GM23338 (cell line): ENCODE measurements around the gene PCGF3. TPM values are rescaled to one million over a fixed set of nuclear protein-coding genes. Genes with fewer than 3 reads are reported as not detected.

ENCODE experiments used
- ATAC-seq: fragments of 200-7000 bp; cut with Tn5 transposase; 3 replicates; pipeline ENCODE4 v1.9.1; 2020
- DNase-seq: peaks from one replicate; pipeline ENCODE4 v3.0.0-alpha.2; 2015; ENCODE audit warnings: low spot score
- H2AFZ ChIP-seq: fragments of 200-600 bp; sonication (generic); 2 replicates; pipeline ENCODE4 v1.8.0; 2016; ENCODE audit warnings: antibody characterized with exemption, mild to moderate bottlenecking, moderate library complexity
- H3F3A ChIP-seq: fragments of 200-600 bp; sonication (generic); replicated peaks from 2 replicates; pipeline ENCODE4 v1.8.0; 2017; ENCODE audit warnings: antibody characterized with exemption, mixed run types, low read depth
- H3K27ac ChIP-seq: fragments of 200-600 bp; sonication (generic); 2 replicates; pipeline ENCODE4 v1.6.1; 2016; ENCODE audit warnings: low read depth
- H3K27me3 ChIP-seq: fragments of 200-600 bp; sonication (generic); 2 replicates; pipeline ENCODE4 v1.8.0; 2016; ENCODE audit warnings: mild to moderate bottlenecking, mixed run types, moderate library complexity; ENCODE audit not compliant: insufficient read depth
- H3K36me3 ChIP-seq: fragments of 200-600 bp; sonication (generic); 2 replicates; pipeline ENCODE4 v1.8.0; 2016; ENCODE audit warnings: mild to moderate bottlenecking; ENCODE audit not compliant: insufficient read depth
- H3K4me1 ChIP-seq: fragments of 200-600 bp; sonication (generic); 2 replicates; pipeline ENCODE4 v1.8.0; 2016; ENCODE audit warnings: mild to moderate bottlenecking, moderate library complexity; ENCODE audit not compliant: insufficient read depth
- H3K4me2 ChIP-seq: fragments of 200-600 bp; sonication (generic); 2 replicates; pipeline ENCODE4 v1.7.1; 2017; ENCODE audit warnings: mixed run types
- H3K4me3 ChIP-seq: fragments of 200-600 bp; sonication (generic); 2 replicates; pipeline ENCODE4 v1.6.1; 2016; ENCODE audit warnings: mixed run types
- H3K79me2 ChIP-seq: fragments of 200-600 bp; sonication (generic); replicated peaks from 2 replicates; pipeline ENCODE4 v1.8.0; 2017; ENCODE audit warnings: mild to moderate bottlenecking; ENCODE audit not compliant: insufficient read depth
- H3K9me2 ChIP-seq: fragments of 200-600 bp; sonication (generic); 2 replicates; pipeline ENCODE4 v1.8.0; 2017; ENCODE audit not compliant: insufficient read depth
- H4K20me1 ChIP-seq: fragments of 200-600 bp; sonication (generic); replicated peaks from 2 replicates; pipeline ENCODE4 v1.8.0; 2017; ENCODE audit warnings: mild to moderate bottlenecking; ENCODE audit not compliant: insufficient read depth
- H3K27ac Mint-ChIP-seq: 2 replicates; pipeline ENCODE4 v1.8.0; 2020; ENCODE audit warnings: inconsistent platforms, mild to moderate bottlenecking, moderate library complexity, mixed read lengths
- H3K27me3 Mint-ChIP-seq: 3 replicates; pipeline ENCODE4 v1.8.0; 2022; ENCODE audit warnings: low read depth, mild to moderate bottlenecking, moderate library complexity, mixed read lengths, inconsistent platforms; ENCODE audit not compliant: insufficient read depth, poor library complexity
- H3K36me3 Mint-ChIP-seq: 3 replicates; pipeline ENCODE4 v1.8.0; 2021; ENCODE audit warnings: low read depth, mild to moderate bottlenecking, inconsistent platforms, moderate library complexity, mixed read lengths
- H3K4me1 Mint-ChIP-seq: 3 replicates; pipeline ENCODE4 v1.8.0; 2020; ENCODE audit warnings: mild to moderate bottlenecking, inconsistent platforms, mixed read lengths
- H3K4me3 Mint-ChIP-seq: 3 replicates; pipeline ENCODE4 v1.8.0; 2021; ENCODE audit warnings: moderate library complexity, mild to moderate bottlenecking, inconsistent platforms, mixed read lengths
- H3K9me3 Mint-ChIP-seq: 3 replicates; pipeline ENCODE4 v1.8.0; 2020; ENCODE audit warnings: moderate library complexity, mild to moderate bottlenecking, inconsistent platforms, mixed read lengths
- EZH2phosphoT487 ChIP-seq: fragments of 200-600 bp; sonication (generic); IDR thresholded peaks from one replicate; pipeline ENCODE4 v1.8.1; 2018; ENCODE audit warnings: antibody characterized with exemption; ENCODE audit not compliant: unreplicated experiment
- POLR2AphosphoS5 ChIP-seq: IDR thresholded peaks from 2 replicates; pipeline ENCODE4 v1.6.1; 2016; ENCODE audit warnings: antibody characterized with exemption, low read depth
- ZNF114 ChIP-seq: fragments of 250-450 bp; sonication (Bioruptor Pico); IDR thresholded peaks from 2 replicates; pipeline ENCODE4 v1.5.0; 2020; ENCODE audit warnings: mild to moderate bottlenecking, moderate library complexity
- ZNF331 ChIP-seq: fragments of 250-450 bp; sonication (Bioruptor Pico); IDR thresholded peaks from 2 replicates; pipeline ENCODE4 v1.5.0; 2020; ENCODE audit warnings: low read depth, mild to moderate bottlenecking, moderate library complexity
- polyA plus RNA-seq: library from polyadenylated mRNA; unstranded; fragments of >200 nt; fragmentation: Nextera tagmentation; extraction: Ambion mirVana; gene quantifications from 2 replicates; pipeline ENCODE4 v1.2.1, GENCODE V29; 2016
- total RNA-seq: library from RNA; depleted of rRNA; stranded (reverse); fragments of >200 nt; shearing (Covaris generic); gene quantifications from 2 replicates; pipeline ENCODE4 v1.2.3, GENCODE V29; 2014
- TF ChIP-seq, protein P1 (sequence below): IDR thresholded peaks from one replicate; pipeline ENCODE4 v1.6.1; 2018; ENCODE audit warnings: antibody characterized with exemption; ENCODE audit not compliant: unreplicated experiment
- TF ChIP-seq, protein P2 (sequence below), 2 experiments: fragments of 200-600 bp in 1 of 2; sonication (generic) in 1 of 2; conservative IDR thresholded peaks; 2 replicates each; pipeline versions ENCODE4 v1.5.1 to v1.6.1; 2016 to 2017; ENCODE audit warnings: antibody characterized with exemption in 2 of 2, low read depth in 2 of 2, mild to moderate bottlenecking in 2 of 2, moderate library complexity in 1 of 2

Gene PCGF3
- total and polyA plus RNA-seq, 2 experiments from 2014 or later, result 33.1 to 49.0 TPM

GRCh38 chr4:675036-675882 lies 30.4 kb upstream of the PCGF3 start:
- peaks cover 22% of the 10 kb centered on the region for H3K27me3 Mint-ChIP-seq
- no peaks in the 10 kb centered on the region; the same call in 1 of the 2 replicates for H4K20me1 ChIP-seq
- peak overlapping the region; percentile 96 for H3K4me3 ChIP-seq
- H3K36me3 Mint-ChIP-seq, result peaks cover 33% of the 10 kb centered on the region
- peaks cover 3% of the 10 kb centered on the region; the same call in 1 of the 3 replicates for H3K9me3 Mint-ChIP-seq
- peak overlapping the region; percentile 91 for H3K4me2 ChIP-seq
- H3K4me1 ChIP-seq, result peaks cover 6% of the 10 kb centered on the region
- peaks cover 6% of the 10 kb centered on the region for H3K4me1 Mint-ChIP-seq
- ATAC-seq, result peak; percentile 6; the same call in 2 of the 3 replicates
- H3K9me2 ChIP-seq, result no peaks in the 10 kb centered on the region
- no peak overlapping the region for H3K27ac Mint-ChIP-seq
- H3K27me3 ChIP-seq, result no peaks in the 10 kb centered on the region
- peak overlapping the region; percentile 93 for H3K4me3 Mint-ChIP-seq
- no peak overlapping the region for H3K27ac ChIP-seq
- DNase-seq, result no peak
- peaks cover 12% of the 10 kb centered on the region for H3K79me2 ChIP-seq
- no peak for TF ChIP-seq ZNF331 (CRISPR knock-in tag)
- peaks cover 20% of the 10 kb centered on the region for H3K36me3 ChIP-seq
- H3F3A ChIP-seq, result peaks cover 13% of the 10 kb centered on the region
- H2AFZ ChIP-seq, result no peak overlapping the region

- H3K27me3 ChIP-seq, result no peaks in the 10 kb centered on the region
- peaks cover 12% of the 10 kb centered on the region for H3K79me2 ChIP-seq
- no peak overlapping the region for H3K4me3 ChIP-seq
- peaks cover 20% of the 10 kb centered on the region for H3K36me3 ChIP-seq
- peaks cover 13% of the 10 kb centered on the region for H3F3A ChIP-seq
- H3K4me3 Mint-ChIP-seq, result peak overlapping the region; percentile 93; the same call in 2 of the 3 replicates
- no peaks in the 10 kb centered on the region; the same call in 1 of the 2 replicates for H4K20me1 ChIP-seq
- H3K27me3 Mint-ChIP-seq, result peaks cover 19% of the 10 kb centered on the region
- no peak overlapping the region for H3K27ac ChIP-seq
- no peak overlapping the region for H3K4me2 ChIP-seq
- H3K36me3 Mint-ChIP-seq, result peaks cover 25% of the 10 kb centered on the region
- no peak overlapping the region for H3K27ac Mint-ChIP-seq
- no peak for DNase-seq
- peaks cover 3% of the 10 kb centered on the region; the same call in 1 of the 3 replicates for H3K9me3 Mint-ChIP-seq
- no peak for ATAC-seq
- no peaks in the 10 kb centered on the region for H3K9me2 ChIP-seq
- peaks cover 9% of the 10 kb centered on the region for H3K4me1 Mint-ChIP-seq
- H3K4me1 ChIP-seq, result peaks cover 6% of the 10 kb centered on the region
- no peak for TF ChIP-seq ZNF114 (CRISPR knock-in tag)
- no peak overlapping the region for H2AFZ ChIP-seq
Observed at GRCh38 chr4:675980-676870, 29.4 kb upstream of the PCGF3 start.

DNA sequence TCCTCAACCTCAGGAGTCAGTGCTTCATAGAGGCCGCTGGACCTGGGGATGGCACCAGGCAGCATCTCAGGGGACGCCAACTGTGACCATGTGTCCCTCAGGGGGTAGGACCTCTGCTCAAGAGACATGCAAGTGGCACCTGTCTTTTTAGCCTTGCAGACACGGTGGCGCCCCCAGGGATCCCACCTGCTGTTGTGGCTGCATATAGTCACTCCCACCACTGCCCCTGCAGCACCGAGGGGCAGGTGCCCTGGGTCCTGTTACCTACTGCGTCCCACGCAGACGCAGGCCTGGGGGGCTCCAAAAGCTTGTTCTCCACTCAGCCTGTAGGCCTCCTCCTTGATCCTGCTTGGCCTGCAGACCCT lies 28.8 kb upstream of the PCGF3 start:
- H3K27ac ChIP-seq, result no peak overlapping the region
- H3K4me2 ChIP-seq, result no peak overlapping the region
- H2AFZ ChIP-seq, result no peak overlapping the region
- peaks cover 12% of the 10 kb centered on the region; the same call in 1 of the 2 replicates for H3F3A ChIP-seq
- no peak overlapping the region for H3K4me3 Mint-ChIP-seq
- peaks cover 14% of the 10 kb centered on the region for H3K36me3 ChIP-seq
- DNase-seq (no peak), ATAC-seq (no peak)
- H3K4me1 ChIP-seq, result peaks cover 6% of the 10 kb centered on the region
- H3K27me3 Mint-ChIP-seq, result peaks cover 19% of the 10 kb centered on the region
- no peaks in the 10 kb centered on the region; the same call in 1 of the 2 replicates for H4K20me1 ChIP-seq
- peaks cover 12% of the 10 kb centered on the region for H3K79me2 ChIP-seq
- no peaks in the 10 kb centered on the region for H3K27me3 ChIP-seq
- no peaks in the 10 kb centered on the region for H3K9me2 ChIP-seq
- H3K9me3 Mint-ChIP-seq, result peaks cover 3% of the 10 kb centered on the region; the same call in 1 of the 3 replicates
- H3K4me1 Mint-ChIP-seq, result peaks cover 9% of the 10 kb centered on the region
- peaks cover 18% of the 10 kb centered on the region for H3K36me3 Mint-ChIP-seq
- no peak overlapping the region for H3K27ac Mint-ChIP-seq
- no peak overlapping the region for H3K4me3 ChIP-seq
- TF ChIP-seq EZH2phosphoT487, result no peak
- TF ChIP-seq, protein P1, sequence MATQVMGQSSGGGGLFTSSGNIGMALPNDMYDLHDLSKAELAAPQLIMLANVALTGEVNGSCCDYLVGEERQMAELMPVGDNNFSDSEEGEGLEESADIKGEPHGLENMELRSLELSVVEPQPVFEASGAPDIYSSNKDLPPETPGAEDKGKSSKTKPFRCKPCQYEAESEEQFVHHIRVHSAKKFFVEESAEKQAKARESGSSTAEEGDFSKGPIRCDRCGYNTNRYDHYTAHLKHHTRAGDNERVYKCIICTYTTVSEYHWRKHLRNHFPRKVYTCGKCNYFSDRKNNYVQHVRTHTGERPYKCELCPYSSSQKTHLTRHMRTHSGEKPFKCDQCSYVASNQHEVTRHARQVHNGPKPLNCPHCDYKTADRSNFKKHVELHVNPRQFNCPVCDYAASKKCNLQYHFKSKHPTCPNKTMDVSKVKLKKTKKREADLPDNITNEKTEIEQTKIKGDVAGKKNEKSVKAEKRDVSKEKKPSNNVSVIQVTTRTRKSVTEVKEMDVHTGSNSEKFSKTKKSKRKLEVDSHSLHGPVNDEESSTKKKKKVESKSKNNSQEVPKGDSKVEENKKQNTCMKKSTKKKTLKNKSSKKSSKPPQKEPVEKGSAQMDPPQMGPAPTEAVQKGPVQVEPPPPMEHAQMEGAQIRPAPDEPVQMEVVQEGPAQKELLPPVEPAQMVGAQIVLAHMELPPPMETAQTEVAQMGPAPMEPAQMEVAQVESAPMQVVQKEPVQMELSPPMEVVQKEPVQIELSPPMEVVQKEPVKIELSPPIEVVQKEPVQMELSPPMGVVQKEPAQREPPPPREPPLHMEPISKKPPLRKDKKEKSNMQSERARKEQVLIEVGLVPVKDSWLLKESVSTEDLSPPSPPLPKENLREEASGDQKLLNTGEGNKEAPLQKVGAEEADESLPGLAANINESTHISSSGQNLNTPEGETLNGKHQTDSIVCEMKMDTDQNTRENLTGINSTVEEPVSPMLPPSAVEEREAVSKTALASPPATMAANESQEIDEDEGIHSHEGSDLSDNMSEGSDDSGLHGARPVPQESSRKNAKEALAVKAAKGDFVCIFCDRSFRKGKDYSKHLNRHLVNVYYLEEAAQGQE, result no peak
- TF ChIP-seq, protein P2, sequence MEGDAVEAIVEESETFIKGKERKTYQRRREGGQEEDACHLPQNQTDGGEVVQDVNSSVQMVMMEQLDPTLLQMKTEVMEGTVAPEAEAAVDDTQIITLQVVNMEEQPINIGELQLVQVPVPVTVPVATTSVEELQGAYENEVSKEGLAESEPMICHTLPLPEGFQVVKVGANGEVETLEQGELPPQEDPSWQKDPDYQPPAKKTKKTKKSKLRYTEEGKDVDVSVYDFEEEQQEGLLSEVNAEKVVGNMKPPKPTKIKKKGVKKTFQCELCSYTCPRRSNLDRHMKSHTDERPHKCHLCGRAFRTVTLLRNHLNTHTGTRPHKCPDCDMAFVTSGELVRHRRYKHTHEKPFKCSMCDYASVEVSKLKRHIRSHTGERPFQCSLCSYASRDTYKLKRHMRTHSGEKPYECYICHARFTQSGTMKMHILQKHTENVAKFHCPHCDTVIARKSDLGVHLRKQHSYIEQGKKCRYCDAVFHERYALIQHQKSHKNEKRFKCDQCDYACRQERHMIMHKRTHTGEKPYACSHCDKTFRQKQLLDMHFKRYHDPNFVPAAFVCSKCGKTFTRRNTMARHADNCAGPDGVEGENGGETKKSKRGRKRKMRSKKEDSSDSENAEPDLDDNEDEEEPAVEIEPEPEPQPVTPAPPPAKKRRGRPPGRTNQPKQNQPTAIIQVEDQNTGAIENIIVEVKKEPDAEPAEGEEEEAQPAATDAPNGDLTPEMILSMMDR (conservative IDR thresholded peaks at IDR 0.05; ENCODE audit: low read depth in 2 of 2), result no peak
- TF ChIP-seq ZNF331 (CRISPR knock-in tag), result no peak
- TF ChIP-seq POLR2AphosphoS5, result no peak
